DND-41 (cell line): Measurements from ENCODE around the gene MMP28.

Experiments used
- ATAC-seq: fragments of 200-7000 bp; cut with Tn5 transposase; 3 replicates; pipeline ENCODE4 v1.9.1; 2021; ENCODE audit warnings: low read depth; ENCODE audit not compliant: insufficient read depth
- DNase-seq: peaks from one replicate; pipeline ENCODE4 v3.0.0-alpha.2; 2020
- H2AFZ ChIP-seq: 2 replicates; pipeline ENCODE4 v1.6.0; 2012; ENCODE audit warnings: low read depth, low read length
- H3K27ac ChIP-seq: 2 replicates; pipeline ENCODE4 v1.5.1; 2012; ENCODE audit warnings: low read length, inconsistent platforms
- H3K27me3 ChIP-seq: fragments of 200-600 bp; sonication (generic); 2 replicates; pipeline ENCODE4 v1.6.0; 2012; ENCODE audit warnings: low read length, mild to moderate bottlenecking, inconsistent platforms; ENCODE audit not compliant: insufficient read depth, poor library complexity
- H3K36me3 ChIP-seq: 2 replicates; pipeline ENCODE4 v1.5.1; 2012; ENCODE audit warnings: low read length, inconsistent platforms; ENCODE audit not compliant: insufficient read depth
- H3K4me1 ChIP-seq: 2 replicates; pipeline ENCODE4 v1.5.1; 2012; ENCODE audit warnings: mild to moderate bottlenecking, low read length; ENCODE audit not compliant: insufficient read depth
- H3K4me2 ChIP-seq: 2 replicates; pipeline ENCODE4 v1.6.0; 2012; ENCODE audit warnings: mild to moderate bottlenecking, moderate library complexity, low read length, inconsistent platforms; ENCODE audit not compliant: insufficient read depth
- H3K4me3 ChIP-seq, 2 experiments: fragments of 200-600 bp in 1 of 2; shearing (Covaris generic) in 1 of 2; 2 replicates each; pipeline ENCODE4 v1.5.1; 2012 to 2016; ENCODE audit warnings: inconsistent platforms in 2 of 2, low read length in 2 of 2, mild to moderate bottlenecking in 2 of 2, low read depth in 1 of 2, moderate library complexity in 1 of 2
- H3K79me2 ChIP-seq: 2 replicates; pipeline ENCODE4 v1.6.0; 2012; ENCODE audit warnings: low read length, inconsistent platforms; ENCODE audit not compliant: insufficient read depth
- H3K9ac ChIP-seq: 2 replicates; pipeline ENCODE4 v1.6.0; 2012; ENCODE audit warnings: low read depth, mild to moderate bottlenecking, inconsistent platforms, low read length, moderate library complexity
- H3K9me3 ChIP-seq: 2 replicates; pipeline ENCODE4 v1.5.1; 2012; ENCODE audit warnings: low read length, moderate library complexity, mild to moderate bottlenecking, inconsistent platforms; ENCODE audit not compliant: insufficient read depth, severe bottlenecking
- H4K20me1 ChIP-seq: 2 replicates; pipeline ENCODE4 v1.6.0; 2012; ENCODE audit warnings: low read length; ENCODE audit not compliant: insufficient read depth
- CTCF ChIP-seq: IDR thresholded peaks from 2 replicates; pipeline ENCODE4 v1.5.1; 2012; ENCODE audit warnings: borderline replicate concordance, low read length, moderate library complexity, mild to moderate bottlenecking; ENCODE audit not compliant: poor library complexity, severe bottlenecking; ENCODE audit errors: extremely low read depth
- EZH2 ChIP-seq: IDR thresholded peaks from 3 replicates; pipeline ENCODE4 v1.6.1; 2012; ENCODE audit warnings: borderline replicate concordance, low read depth, mild to moderate bottlenecking, moderate library complexity, low read length, inconsistent platforms; ENCODE audit not compliant: severe bottlenecking

Gene MMP28

GRCh38 chr17:35821308-35821707 is 25.9 kb upstream of the MMP28 start:
- no peak overlapping the region for H2AFZ ChIP-seq
- H3K4me3 ChIP-seq = no peak overlapping the region
- H4K20me1 ChIP-seq = peaks cover 54% of the 10 kb centered on the region
- ATAC-seq (no peak), DNase-seq (no peak)
- H3K4me2 ChIP-seq = no peak overlapping the region
- H3K4me1 ChIP-seq = peaks cover 9% of the 10 kb centered on the region; the same call in 1 of the 2 replicates
- H3K36me3 ChIP-seq = peaks cover 95% of the 10 kb centered on the region
- H3K79me2 ChIP-seq = peaks cover 89% of the 10 kb centered on the region
- TF ChIP-seq CTCF (no peak), EZH2 (no peak)
- H3K27me3 ChIP-seq = no peaks in the 10 kb centered on the region
- no peaks in the 10 kb centered on the region for H3K9me3 ChIP-seq
- no peak overlapping the region for H3K9ac ChIP-seq
- H3K27ac ChIP-seq = no peak overlapping the region

- Histone ChIP-seq H3K9ac (no peak overlapping the region), H3K4me2 (no peak overlapping the region), H3K9me3 (no peaks in the 10 kb centered on the region), H3K27ac (no peak overlapping the region), H2AFZ (no peak overlapping the region), H3K27me3 (no peaks in the 10 kb centered on the region), H3K4me3 (no peak overlapping the region), H4K20me1 (peaks cover 63% of the 10 kb centered on the region), H3K36me3 (peaks cover 95% of the 10 kb centered on the region), H3K79me2 (peaks cover 91% of the 10 kb centered on the region), H3K4me1 (peaks cover 21% of the 10 kb centered on the region)
- DNase-seq = no peak
- TF ChIP-seq EZH2 (no peak), CTCF (no peak)
- no peak for ATAC-seq
These were observed 24.0 kb upstream of the MMP28 start for GRCh38 chr17:35819455-35819854.

- Histone ChIP-seq H3K9ac (no peak overlapping the region), H3K27me3 (no peaks in the 10 kb centered on the region), H3K36me3 (peaks cover 80% of the 10 kb centered on the region), H3K79me2 (peaks cover 97% of the 10 kb centered on the region), H4K20me1 (peaks cover 76% of the 10 kb centered on the region), H3K4me2 (no peak overlapping the region), H3K9me3 (no peaks in the 10 kb centered on the region), H3K4me3 (no peak overlapping the region), H3K4me1 (peaks cover 36% of the 10 kb centered on the region), H3K27ac (no peak overlapping the region), H2AFZ (no peak overlapping the region)
- DNase-seq (no peak), ATAC-seq (no peak)
- TF ChIP-seq EZH2 (no peak), CTCF (no peak)
These were observed 21.8 kb upstream of the MMP28 start for GRCh38 chr17:35817196-35817595.

GRCh38 chr17:35816723-35817122 is 21.3 kb upstream of the MMP28 start:
- Histone ChIP-seq H4K20me1 (peaks cover 80% of the 10 kb centered on the region), H3K4me3 (no peak overlapping the region), H2AFZ (no peak overlapping the region), H3K27ac (no peak overlapping the region), H3K4me1 (peaks cover 41% of the 10 kb centered on the region), H3K9me3 (no peaks in the 10 kb centered on the region), H3K79me2 (peaks cover 100% of the 10 kb centered on the region), H3K9ac (no peak overlapping the region), H3K36me3 (peaks cover 80% of the 10 kb centered on the region), H3K4me2 (no peak overlapping the region), H3K27me3 (no peaks in the 10 kb centered on the region)
- no peak for ATAC-seq
- DNase-seq = no peak
- TF ChIP-seq CTCF (no peak), EZH2 (no peak)
